H9 (cell line): ENCODE results near the gene CAMK2G. TPM values are rescaled to one million over a fixed set of nuclear protein-coding genes. Genes with fewer than 3 reads are reported as not detected.
"Not testable (repeated sequence)": the region's sequence is repeated elsewhere in the genome, so short reads cannot be mapped to it uniquely, and the experiment has no call there.

Experiments
- DNase-seq: peaks from one replicate; pipeline ENCODE4 v3.0.0-alpha.2; 2017
- H2AFZ ChIP-seq: one replicate; pipeline ENCODE4 v1.6.1; 2013; ENCODE audit warnings: mild to moderate bottlenecking, low read length, control low read depth, moderate library complexity
- H2AK5ac ChIP-seq: 2 replicates; pipeline ENCODE4 v1.6.1; 2013; ENCODE audit warnings: low read length, control low read depth, mixed read lengths; ENCODE audit not compliant: insufficient read length
- H2BK120ac ChIP-seq: one replicate; pipeline ENCODE4 v1.6.1; 2013; ENCODE audit warnings: low read depth, mild to moderate bottlenecking, low read length, control low read depth, inconsistent platforms; ENCODE audit not compliant: poor library complexity, severe bottlenecking
- H2BK12ac ChIP-seq: 2 replicates; pipeline ENCODE4 v1.6.1; 2013; ENCODE audit warnings: low read length, control low read depth, mixed read lengths, low read depth; ENCODE audit not compliant: insufficient read length
- H2BK15ac ChIP-seq: 2 replicates; pipeline ENCODE4 v1.6.1; 2013; ENCODE audit warnings: low read depth, low read length, control low read depth
- H2BK20ac ChIP-seq: one replicate; pipeline ENCODE4 v1.6.1; 2013; ENCODE audit warnings: low read depth, mild to moderate bottlenecking, low read length, control low read depth, inconsistent platforms; ENCODE audit not compliant: poor library complexity, severe bottlenecking
- H2BK5ac ChIP-seq: 2 replicates; pipeline ENCODE4 v1.6.1; 2013; ENCODE audit warnings: low read length, control low read depth, mixed read lengths; ENCODE audit not compliant: insufficient read length
- H3K14ac ChIP-seq: 2 replicates; pipeline ENCODE4 v1.6.1; 2013; ENCODE audit warnings: low read length, control low read depth; ENCODE audit not compliant: insufficient read depth
- H3K18ac ChIP-seq: 2 replicates; pipeline ENCODE4 v1.6.1; 2013; ENCODE audit warnings: low read depth, mild to moderate bottlenecking, mixed read lengths, low read length, control low read depth; ENCODE audit not compliant: insufficient read length
- H3K23ac ChIP-seq: 2 replicates; pipeline ENCODE4 v1.6.1; 2013; ENCODE audit warnings: low read length, control low read depth, mixed read lengths, low read depth; ENCODE audit not compliant: insufficient read length
- H3K23me2 ChIP-seq: 2 replicates; pipeline ENCODE4 v1.6.1; 2013; ENCODE audit warnings: low read depth, mild to moderate bottlenecking, mixed read lengths, low read length, control low read depth; ENCODE audit not compliant: insufficient read length, poor library complexity, severe bottlenecking
- H3K27ac ChIP-seq: 2 replicates; pipeline ENCODE4 v1.5.1; 2013; ENCODE audit warnings: low read length, control low read depth, mixed read lengths, low read depth; ENCODE audit not compliant: insufficient read length
- H3K27me3 ChIP-seq: 2 replicates; pipeline ENCODE4 v1.6.1; 2013; ENCODE audit warnings: low read length, control low read depth, inconsistent platforms; ENCODE audit not compliant: insufficient read depth
- H3K4ac ChIP-seq: 2 replicates; pipeline ENCODE4 v1.6.1; 2013; ENCODE audit warnings: low read depth, mild to moderate bottlenecking, control low read depth, inconsistent platforms, low read length, moderate library complexity
- H3K4me1 ChIP-seq: 2 replicates; pipeline ENCODE4 v1.6.1; 2013; ENCODE audit warnings: low read length, control low read depth, inconsistent platforms; ENCODE audit not compliant: insufficient read depth
- H3K4me2 ChIP-seq: 2 replicates; pipeline ENCODE4 v1.6.1; 2013; ENCODE audit warnings: low read length, control low read depth, mixed read lengths; ENCODE audit not compliant: insufficient read length, insufficient read depth
- H3K56ac ChIP-seq: 2 replicates; pipeline ENCODE4 v1.6.1; 2013; ENCODE audit warnings: low read depth, mild to moderate bottlenecking, mixed read lengths, low read length, control low read depth; ENCODE audit not compliant: insufficient read length
- H3K79me1 ChIP-seq: 2 replicates; pipeline ENCODE4 v1.6.1; 2013; ENCODE audit warnings: low read depth, mild to moderate bottlenecking, moderate library complexity, low read length, control low read depth, inconsistent platforms; ENCODE audit not compliant: insufficient read depth, poor library complexity, severe bottlenecking
- H3K79me2 ChIP-seq: 2 replicates; pipeline ENCODE4 v1.6.1; 2013; ENCODE audit warnings: low read length, control low read depth, inconsistent platforms; ENCODE audit not compliant: insufficient read depth
- H3K9ac ChIP-seq: 2 replicates; pipeline ENCODE4 v1.6.1; 2013; ENCODE audit warnings: low read length, control low read depth, mixed read lengths; ENCODE audit not compliant: insufficient read length; ENCODE audit errors: extremely low read depth
- H3K9me3 ChIP-seq: one replicate; pipeline ENCODE4 v1.6.1; 2013; ENCODE audit warnings: low read depth, low read length, inconsistent platforms; ENCODE audit not compliant: control insufficient read depth
- H3T11ph ChIP-seq: one replicate; pipeline ENCODE4 v1.6.1; 2013; ENCODE audit warnings: mild to moderate bottlenecking, low read length, control low read depth, inconsistent platforms
- H4K20me1 ChIP-seq: one replicate; pipeline ENCODE4 v1.6.1; 2013; ENCODE audit not compliant: control insufficient read depth, insufficient read length, insufficient read depth
- H4K5ac ChIP-seq: 2 replicates; pipeline ENCODE4 v1.6.1; 2013; ENCODE audit warnings: low read depth, mild to moderate bottlenecking, mixed read lengths, low read length, control low read depth; ENCODE audit not compliant: insufficient read length
- H4K8ac ChIP-seq: replicated peaks from 2 replicates; pipeline ENCODE4 v1.6.1; 2013; ENCODE audit warnings: low read length, control low read depth, mixed read lengths, low read depth; ENCODE audit not compliant: insufficient read length
- H4K91ac ChIP-seq: 2 replicates; pipeline ENCODE4 v1.6.1; 2013; ENCODE audit warnings: low read depth, mild to moderate bottlenecking, moderate library complexity, mixed read lengths, low read length, control low read depth; ENCODE audit not compliant: insufficient read length
- H3K27ac Mint-ChIP-seq, 3 experiments: 2 replicates in 2 of 3; 3 replicates in 1 of 3; pipeline ENCODE4 v1.8.0; 2020 to 2021; ENCODE audit warnings: mixed read lengths in 3 of 3, mild to moderate bottlenecking in 1 of 3, moderate library complexity in 1 of 3
- H3K27me3 Mint-ChIP-seq: 2 replicates; pipeline ENCODE4 v1.8.0; 2021; ENCODE audit warnings: low read depth, mild to moderate bottlenecking, moderate library complexity, mixed read lengths
- H3K36me3 Mint-ChIP-seq, 3 experiments: 2 replicates in 2 of 3; 3 replicates in 1 of 3; pipeline ENCODE4 v1.8.0; 2020 to 2021; ENCODE audit warnings: low read depth in 3 of 3, mixed read lengths in 3 of 3; ENCODE audit not compliant: insufficient read depth in 1 of 3
- H3K4me1 Mint-ChIP-seq, 2 experiments: 2 replicates each; pipeline ENCODE4 v1.8.0; 2020; ENCODE audit warnings: mixed read lengths in 2 of 2
- H3K4me3 Mint-ChIP-seq, 2 experiments: 2 replicates in 1 of 2; 3 replicates in 1 of 2; pipeline ENCODE4 v1.8.0; 2020 to 2021; ENCODE audit warnings: mild to moderate bottlenecking in 2 of 2, mixed read lengths in 2 of 2, moderate library complexity in 1 of 2
- H3K9me3 Mint-ChIP-seq, 2 experiments: 2 replicates in 1 of 2; 3 replicates in 1 of 2; pipeline ENCODE4 v1.8.0; 2020; ENCODE audit warnings: mild to moderate bottlenecking in 2 of 2, mixed read lengths in 2 of 2, moderate library complexity in 1 of 2
- WGBS: extraction: QIAGEN DNeasy Blood & Tissue Kit; methylation state at CpG from one replicate; pipeline ENCODE4 v1.1.7; 2013; ENCODE audit warnings: missing lambda C conversion rate, low lambda C conversion rate, mixed read lengths; ENCODE audit not compliant: insufficient read length; ENCODE audit errors: extremely low coverage; 5-methylcytosine and 5-hydroxymethylcytosine counted together
- total RNA-seq: library from RNA; stranded (reverse); gene quantifications from 2 replicates; pipeline ENCODE4 v1.2.1, GENCODE V29; 2021
- TF ChIP-seq, protein P1 (sequence below): fragments of 200-600 bp; sonication (generic); conservative IDR thresholded peaks from 3 replicates; pipeline ENCODE4 v1.8.0; 2021; ENCODE audit warnings: antibody characterized with exemption, mild to moderate bottlenecking

The CAMK2G gene
- total RNA-seq, 1 experiment from 2014 or later = 31.8 TPM

GRCh38 chr10:73788864-73789658 lies 85.3 kb downstream of the CAMK2G start:
- peaks cover 24 to 38% (median 29%) of the 10 kb centered on the region in 3 experiments; a peak in 6 of 7 replicates for H3K36me3 Mint-ChIP-seq
- Histone ChIP-seq H2BK120ac (no peak overlapping the region), H2BK12ac (no peak overlapping the region), H4K91ac (no peak overlapping the region), H3K4me2 (no peak overlapping the region), H3K4ac (no peak overlapping the region), H4K20me1 (no peaks in the 10 kb centered on the region), H2BK15ac (no peak overlapping the region), H3K56ac (no peak overlapping the region), H3K23me2 (peaks cover 8% of the 10 kb centered on the region), H4K8ac (no peak overlapping the region), H3K79me2 (peaks cover 4% of the 10 kb centered on the region; the same call in 1 of the 2 replicates), H3K9ac (no peak overlapping the region), H2AK5ac (no peak overlapping the region), H3K9me3 (no peaks in the 10 kb centered on the region), H3K27me3 (no peaks in the 10 kb centered on the region), H3K27ac (no peak overlapping the region), H3K18ac (no peak overlapping the region), H4K5ac (no peak overlapping the region), H3K4me1 (peaks cover 2% of the 10 kb centered on the region; the same call in 1 of the 2 replicates), H3K79me1 (no peaks in the 10 kb centered on the region), H2AFZ (no peak overlapping the region), H2BK5ac (no peak overlapping the region), H3K23ac (no peak overlapping the region), H3K14ac (no peak overlapping the region; the same call in 1 of the 2 replicates), H3T11ph (no peak overlapping the region), H2BK20ac (no peak overlapping the region)
- DNase-seq = no peak
- peak overlapping the region in 1 of 3 experiments; percentile 70; a peak in 1 of 7 replicates for H3K27ac Mint-ChIP-seq
- H3K4me1 Mint-ChIP-seq = peaks cover 12 to 14% of the 10 kb centered on the region in 2 experiments
- TF ChIP-seq, protein P1, sequence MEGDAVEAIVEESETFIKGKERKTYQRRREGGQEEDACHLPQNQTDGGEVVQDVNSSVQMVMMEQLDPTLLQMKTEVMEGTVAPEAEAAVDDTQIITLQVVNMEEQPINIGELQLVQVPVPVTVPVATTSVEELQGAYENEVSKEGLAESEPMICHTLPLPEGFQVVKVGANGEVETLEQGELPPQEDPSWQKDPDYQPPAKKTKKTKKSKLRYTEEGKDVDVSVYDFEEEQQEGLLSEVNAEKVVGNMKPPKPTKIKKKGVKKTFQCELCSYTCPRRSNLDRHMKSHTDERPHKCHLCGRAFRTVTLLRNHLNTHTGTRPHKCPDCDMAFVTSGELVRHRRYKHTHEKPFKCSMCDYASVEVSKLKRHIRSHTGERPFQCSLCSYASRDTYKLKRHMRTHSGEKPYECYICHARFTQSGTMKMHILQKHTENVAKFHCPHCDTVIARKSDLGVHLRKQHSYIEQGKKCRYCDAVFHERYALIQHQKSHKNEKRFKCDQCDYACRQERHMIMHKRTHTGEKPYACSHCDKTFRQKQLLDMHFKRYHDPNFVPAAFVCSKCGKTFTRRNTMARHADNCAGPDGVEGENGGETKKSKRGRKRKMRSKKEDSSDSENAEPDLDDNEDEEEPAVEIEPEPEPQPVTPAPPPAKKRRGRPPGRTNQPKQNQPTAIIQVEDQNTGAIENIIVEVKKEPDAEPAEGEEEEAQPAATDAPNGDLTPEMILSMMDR = no peak
- no peak overlapping the region for H3K4me3 Mint-ChIP-seq
- no CpG with 5 or more reads among the region's 17 CpGs for WGBS
- H3K9me3 Mint-ChIP-seq = no peaks in the 10 kb centered on the region
- no peaks in the 10 kb centered on the region for H3K27me3 Mint-ChIP-seq

GRCh38 chr10:73787031-73787800 lies 87.1 kb downstream of the CAMK2G start:
- DNase-seq, H3K27ac Mint-ChIP-seq, H4K8ac ChIP-seq, H3K56ac ChIP-seq, H2BK12ac ChIP-seq, H3K9ac ChIP-seq, H2AFZ ChIP-seq, H4K91ac ChIP-seq, H2BK120ac ChIP-seq, H4K20me1 ChIP-seq, H3K23ac ChIP-seq, H3K4me1 ChIP-seq, H3K4me2 ChIP-seq, H3K27ac ChIP-seq, H3T11ph ChIP-seq, H3K4ac ChIP-seq, H2BK15ac ChIP-seq, H2AK5ac ChIP-seq, H2BK20ac ChIP-seq, H3K27me3 ChIP-seq, H3K9me3 ChIP-seq, H4K5ac ChIP-seq, H2BK5ac ChIP-seq, H3K23me2 ChIP-seq, H3K27me3 Mint-ChIP-seq, H3K18ac ChIP-seq, H3K14ac ChIP-seq, H3K9me3 Mint-ChIP-seq, H3K79me2 ChIP-seq: not testable (repeated sequence)
- peak overlapping the region; percentile 15 to 99; a peak in 3 of 5 replicates for H3K4me3 Mint-ChIP-seq
- H3K4me1 Mint-ChIP-seq = peaks cover 23 to 24% of the 10 kb centered on the region in 2 experiments
- peaks cover 19 to 23% (median 23%) of the 10 kb centered on the region in 3 experiments; a peak in 6 of 7 replicates for H3K36me3 Mint-ChIP-seq
- no CpG with 5 or more reads among the region's 21 CpGs for WGBS
- H3K79me1 ChIP-seq = peaks cover 11% of the 10 kb centered on the region
